ENCODE results near the gene LIN52. TPM values are rescaled to one million over a fixed set of nuclear protein-coding genes. Genes with fewer than 3 reads are reported as not detected.

LIN52 gene
- total and polyA plus RNA-seq, 2 experiments from 2014 or later, result 8.6 to 10.8 TPM

- TF ChIP-seq ETS1 (IDR thresholded peaks at IDR 0.05) (no peak), EZH2phosphoT487 (IDR thresholded peaks at IDR 0.05; ENCODE audit: unreplicated experiment) (no peak), POLR2AphosphoS5 (IDR thresholded peaks at IDR 0.05; ENCODE audit: low read depth) (no peak), NANOG (IDR thresholded peaks at IDR 0.05; ENCODE audit: borderline replicate concordance) (no peak)
Measured at GRCh38 chr14:74235017-74235416, 150.3 kb downstream of the LIN52 start (continued).

- H3F3A ChIP-seq (replicated peaks; ENCODE audit: low read depth), result peaks cover 8% of the 10 kb centered on the region; the same call in 1 of the 2 replicates
- peaks cover 2% of the 10 kb centered on the region; the same call in 1 of the 3 replicates for H3K36me3 Mint-ChIP-seq (ENCODE audit: low read depth)
- 0 out of 2 replicates have a peak, but pooled peaks cover 4% of the 10 kb centered on the region for H4K20me1 ChIP-seq (replicated peaks; ENCODE audit: insufficient read depth)
- no peak overlapping the region for H3K27ac ChIP-seq (ENCODE audit: low read depth)
- peaks cover 63% of the 10 kb centered on the region for H3K27me3 Mint-ChIP-seq (ENCODE audit: insufficient read depth, low read depth, poor library complexity)
- H3K4me1 ChIP-seq (ENCODE audit: insufficient read depth), result peaks cover 17% of the 10 kb centered on the region
- no peaks in the 10 kb centered on the region for H3K79me2 ChIP-seq (replicated peaks; ENCODE audit: insufficient read depth)
- H3K9me3 Mint-ChIP-seq, result peaks cover 9% of the 10 kb centered on the region
- peaks cover 14% of the 10 kb centered on the region for H3K4me1 Mint-ChIP-seq
- TF ChIP-seq ZNF114 (CRISPR knock-in tag; IDR thresholded peaks at IDR 0.05) (no peak), NANOG (IDR thresholded peaks at IDR 0.05; ENCODE audit: borderline replicate concordance) (no peak)
- ATAC-seq (no peak), DNase-seq (ENCODE audit: low spot score) (no peak)
- H3K4me3 ChIP-seq, result no peak overlapping the region
- H3K4me2 ChIP-seq, result no peak overlapping the region
- H3K27ac Mint-ChIP-seq, result no peak overlapping the region
- no peaks in the 10 kb centered on the region for H3K36me3 ChIP-seq (ENCODE audit: insufficient read depth)
- peaks cover 62% of the 10 kb centered on the region for H3K27me3 ChIP-seq (ENCODE audit: insufficient read depth)
- no peak overlapping the region for H2AFZ ChIP-seq
- H3K4me3 Mint-ChIP-seq, result no peak overlapping the region
- H3K9me2 ChIP-seq (ENCODE audit: insufficient read depth), result no peaks in the 10 kb centered on the region
Measured at GRCh38 chr14:74237441-74237840, 152.7 kb downstream of the LIN52 start.

- no peak within 1 kb of the TSS for H3K27ac Mint-ChIP-seq
- peak; percentile 84 for DNase-seq (ENCODE audit: low spot score)
- Histone ChIP-seq H3K79me2 (replicated peaks; ENCODE audit: insufficient read depth) (no peaks in the 10 kb centered on the region), H3K4me2 (peak within 1 kb of the TSS; percentile 91), H3K4me3 (peak within 1 kb of the TSS; percentile 69), H3K9me2 (ENCODE audit: insufficient read depth) (no peaks in the 10 kb centered on the region), H3F3A (replicated peaks; ENCODE audit: low read depth) (peaks cover 17% of the 10 kb centered on the region; the same call in 1 of the 2 replicates), H3K27ac (ENCODE audit: low read depth) (no peak within 1 kb of the TSS), H3K27me3 (ENCODE audit: insufficient read depth) (peaks cover 80% of the 10 kb centered on the region), H3K36me3 (ENCODE audit: insufficient read depth) (no peaks in the 10 kb centered on the region), H3K4me1 (ENCODE audit: insufficient read depth) (peaks cover 35% of the 10 kb centered on the region), H4K20me1 (replicated peaks; ENCODE audit: insufficient read depth) (0 out of 2 replicates have a peak, but pooled peaks cover 8% of the 10 kb centered on the region), H2AFZ (peak within 1 kb of the TSS; percentile 95)
- no peak for TF ChIP-seq JUNB (IDR thresholded peaks at IDR 0.05; ENCODE audit: unreplicated experiment)
- no peak for TF ChIP-seq CREB1 (CRISPR knock-in tag; IDR thresholded peaks at IDR 0.05; ENCODE audit: low read depth)
- TF ChIP-seq EZH2 (IDR thresholded peaks at IDR 0.05; ENCODE audit: low read depth, unreplicated experiment), result peak; percentile 46
- no peak for TF ChIP-seq STAT1 (IDR thresholded peaks at IDR 0.05; ENCODE audit: unreplicated experiment)
- no peak for TF ChIP-seq ETS1 (IDR thresholded peaks at IDR 0.05)
- H3K4me1 Mint-ChIP-seq, result peaks cover 31% of the 10 kb centered on the region
- peaks cover 8% of the 10 kb centered on the region; the same call in 2 of the 3 replicates for H3K9me3 Mint-ChIP-seq
- H3K36me3 Mint-ChIP-seq (ENCODE audit: low read depth), result peaks cover 2% of the 10 kb centered on the region; the same call in 1 of the 3 replicates
- H3K4me3 Mint-ChIP-seq, result peak within 1 kb of the TSS; percentile 69
- H3K27me3 Mint-ChIP-seq (ENCODE audit: insufficient read depth, low read depth, poor library complexity), result peaks cover 78% of the 10 kb centered on the region
- ATAC-seq, result peak; percentile 43
Measured at GRCh38 chr14:74238974-74239847, 154.5 kb downstream of the LIN52 start, which contains the start of gene VSX2. TSS of gene VSX2 (plus strand) at chr14:74239449. CDS start at chr14:74239562, 113 bp downstream.

Data from GM23338 (cell line).